ENCODE measurements around the gene RAPGEF4. TPM values are rescaled to one million over a fixed set of nuclear protein-coding genes. Genes with fewer than 3 reads are reported as not detected.

RAPGEF4 gene
- total RNA-seq, 1 experiment from 2014 or later: 0.59 TPM

- intact Hi-C loops (cut with micrococcal nuclease): no loop called here
- Histone ChIP-seq H3K4me1 (ENCODE audit: control insufficient read depth in 1 of 2, insufficient read depth in 2 of 2, low read length in 2 of 2) (no peaks in the 10 kb centered on the region), H2AFZ (ENCODE audit: low read depth, low read length, poor library complexity, severe bottlenecking) (no peak overlapping the region), H3K79me2 (ENCODE audit: insufficient read depth, low read length) (no peaks in the 10 kb centered on the region), H3K27me3 (ENCODE audit: insufficient read depth, low read length) (0 out of 2 replicates have a peak, but pooled peaks cover 3% of the 10 kb centered on the region), H4K20me1 (ENCODE audit: insufficient read depth) (no peaks in the 10 kb centered on the region), H3K36me3 (ENCODE audit: control insufficient read depth in 1 of 2, insufficient read depth in 2 of 2, low read length in 2 of 2) (no peaks in the 10 kb centered on the region), H3K4me3 (replicated peaks in 1 of 2; ENCODE audit: low read depth in 1 of 2, low read length in 2 of 2) (no peak overlapping the region), H3K9me2 (ENCODE audit: insufficient read depth) (no peaks in the 10 kb centered on the region), H3K9me3 (ENCODE audit: control insufficient read depth in 1 of 2, insufficient read depth in 1 of 2, low read depth in 1 of 2, low read length in 2 of 2) (no peaks in the 10 kb centered on the region), H3K27ac (ENCODE audit: low read depth, low read length) (no peak overlapping the region), H3K4me2 (ENCODE audit: low read length) (no peak overlapping the region), H3K9ac (ENCODE audit: low read length) (no peak overlapping the region)
- RAD21 ChIA-PET (ENCODE audit: low non-redundant PET in 1 of 2, low total read pairs in 2 of 2, uncharacterized antibody in 2 of 2, unreplicated experiment in 2 of 2): no interaction called here
- ATAC-seq (no peak), DNase-seq (ENCODE audit: low read depth, low spot score) (no peak)
- CTCF ChIA-PET: interaction anchor here (2.4 kb wide), 1 partner anchor 12 kb away, joined by 9 read pairs; no protein-coding TSS in a partner anchor
- POLR2A ChIA-PET: no interaction called here
- no TSS peak for BruUV-seq (replicated peaks)
- TF ChIP-seq ATF3 (IDR thresholded peaks at IDR 0.05) (no peak), CBX3 (IDR thresholded peaks at IDR 0.05; ENCODE audit: low read depth) (no peak), REST (IDR thresholded peaks at IDR 0.05; ENCODE audit: low read depth) (no peak), MAX (IDR thresholded peaks at IDR 0.05) (no peak)
These were observed 30.3 kb upstream of the RAPGEF4 start for GRCh38 chr2:172705352-172705751.

- Histone ChIP-seq H4K20me1 (ENCODE audit: insufficient read depth) (no peaks in the 10 kb centered on the region), H3K27me3 (ENCODE audit: insufficient read depth, low read length) (0 out of 2 replicates have a peak, but pooled peaks cover 3% of the 10 kb centered on the region), H3K4me1 (ENCODE audit: control insufficient read depth in 1 of 2, insufficient read depth in 2 of 2, low read length in 2 of 2) (no peaks in the 10 kb centered on the region), H3K79me2 (ENCODE audit: insufficient read depth, low read length) (no peaks in the 10 kb centered on the region), H3K27ac (ENCODE audit: low read depth, low read length) (no peak overlapping the region), H3K9me3 (ENCODE audit: control insufficient read depth in 1 of 2, insufficient read depth in 1 of 2, low read depth in 1 of 2, low read length in 2 of 2) (no peaks in the 10 kb centered on the region), H3K36me3 (ENCODE audit: control insufficient read depth in 1 of 2, insufficient read depth in 2 of 2, low read length in 2 of 2) (no peaks in the 10 kb centered on the region), H3K9me2 (ENCODE audit: insufficient read depth) (no peaks in the 10 kb centered on the region), H3K4me2 (ENCODE audit: low read length) (no peak overlapping the region), H3K4me3 (replicated peaks in 1 of 2; ENCODE audit: low read depth in 1 of 2, low read length in 2 of 2) (no peak overlapping the region), H2AFZ (ENCODE audit: low read depth, low read length, poor library complexity, severe bottlenecking) (no peak overlapping the region), H3K9ac (ENCODE audit: low read length) (no peak overlapping the region)
- ATAC-seq: no peak
- DNase-seq (ENCODE audit: low read depth, low spot score): no peak
- no TSS peak for BruUV-seq (replicated peaks)
- ChIA-PET CTCF (no interaction called here), RAD21 (ENCODE audit: low non-redundant PET in 1 of 2, low total read pairs in 2 of 2, uncharacterized antibody in 2 of 2, unreplicated experiment in 2 of 2) (no interaction called here), POLR2A (no interaction called here)
- intact Hi-C loops (cut with micrococcal nuclease): no loop called here
- no peak for TF ChIP-seq CTCF (IDR thresholded peaks at IDR 0.05 in 2 of 3, conservative IDR thresholded peaks at IDR 0.05 in 1 of 3; ENCODE audit: borderline replicate concordance in 1 of 3, insufficient read depth in 1 of 3, low read depth in 2 of 3, low read length in 2 of 3)
- no peak for TF ChIP-seq SRF (IDR thresholded peaks at IDR 0.05; ENCODE audit: low read depth)
- TF ChIP-seq EGR1 (IDR thresholded peaks at IDR 0.05; ENCODE audit: low read depth): no peak
- TF ChIP-seq TCF7L2 (IDR thresholded peaks at IDR 0.05; ENCODE audit: borderline replicate concordance, extremely low read depth, insufficient read depth, insufficient read length): no peak
- TF ChIP-seq ZFX (IDR thresholded peaks at IDR 0.05): no peak
- no peak for TF ChIP-seq YY1 (IDR thresholded peaks at IDR 0.05; ENCODE audit: extremely low read depth, insufficient replicate concordance, low read depth, low read length)
- no peak for TF ChIP-seq ZNF274 (IDR thresholded peaks at IDR 0.05; ENCODE audit: low read depth, low read length)
- no peak for TF ChIP-seq JUND (IDR thresholded peaks at IDR 0.05)
- TF ChIP-seq ELF1 (IDR thresholded peaks at IDR 0.05; ENCODE audit: borderline replicate concordance, low read depth): no peak
- TF ChIP-seq POLR2AphosphoS5 (IDR thresholded peaks at IDR 0.05; ENCODE audit: low read depth, low read length): no peak
- TF ChIP-seq CBX3 (IDR thresholded peaks at IDR 0.05; ENCODE audit: low read depth): no peak
- TF ChIP-seq SIN3A (IDR thresholded peaks at IDR 0.05; ENCODE audit: low read depth): no peak
These were observed 27.4 kb upstream of the RAPGEF4 start for GRCh38 chr2:172708247-172708646.
